HG02588 (cell line): ENCODE data around the gene EFS.

Source experiments
- ATAC-seq: cut with Tn5 transposase; IDR thresholded peaks from one replicate; pipeline ENCODE4 v1.9.1; 2021; ENCODE audit warnings: mild to moderate bottlenecking, moderate library complexity; ENCODE audit not compliant: unreplicated experiment

The EFS gene

GRCh38 chr14:23379366-23380196 is 14.6 kb upstream of the EFS start:
- ATAC-seq: no peak

DNA sequence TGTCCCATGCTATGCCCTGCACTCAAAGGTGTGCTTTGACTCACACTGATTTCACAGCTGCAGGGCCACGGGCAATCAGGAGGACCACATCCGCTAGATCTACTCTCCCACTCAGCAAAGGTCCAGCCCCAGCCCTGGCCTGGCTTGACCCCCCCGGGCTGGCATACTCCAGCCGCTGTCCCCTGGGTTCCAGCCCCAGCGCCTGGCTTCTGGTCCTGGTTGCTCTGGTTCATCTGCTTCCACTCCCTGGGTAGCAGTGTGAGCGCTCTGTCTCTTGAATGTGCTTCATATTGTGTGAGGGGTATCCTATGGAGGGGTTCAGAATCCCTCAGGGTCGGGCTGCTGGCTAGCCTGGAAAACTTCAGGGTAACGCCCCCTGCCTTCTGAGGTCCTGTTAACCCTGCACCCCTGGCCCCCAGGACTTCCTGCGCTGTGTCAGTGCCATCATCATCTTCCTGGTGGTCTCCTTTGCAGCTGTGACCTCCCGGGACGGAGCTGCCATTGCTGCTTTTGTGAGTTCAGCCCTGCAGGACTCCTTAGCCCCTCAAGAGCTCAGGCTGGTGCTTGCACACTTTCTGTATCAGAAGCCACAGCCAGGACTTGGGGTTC is 13.7 kb upstream of the EFS start:
- no peak for ATAC-seq

DNA sequence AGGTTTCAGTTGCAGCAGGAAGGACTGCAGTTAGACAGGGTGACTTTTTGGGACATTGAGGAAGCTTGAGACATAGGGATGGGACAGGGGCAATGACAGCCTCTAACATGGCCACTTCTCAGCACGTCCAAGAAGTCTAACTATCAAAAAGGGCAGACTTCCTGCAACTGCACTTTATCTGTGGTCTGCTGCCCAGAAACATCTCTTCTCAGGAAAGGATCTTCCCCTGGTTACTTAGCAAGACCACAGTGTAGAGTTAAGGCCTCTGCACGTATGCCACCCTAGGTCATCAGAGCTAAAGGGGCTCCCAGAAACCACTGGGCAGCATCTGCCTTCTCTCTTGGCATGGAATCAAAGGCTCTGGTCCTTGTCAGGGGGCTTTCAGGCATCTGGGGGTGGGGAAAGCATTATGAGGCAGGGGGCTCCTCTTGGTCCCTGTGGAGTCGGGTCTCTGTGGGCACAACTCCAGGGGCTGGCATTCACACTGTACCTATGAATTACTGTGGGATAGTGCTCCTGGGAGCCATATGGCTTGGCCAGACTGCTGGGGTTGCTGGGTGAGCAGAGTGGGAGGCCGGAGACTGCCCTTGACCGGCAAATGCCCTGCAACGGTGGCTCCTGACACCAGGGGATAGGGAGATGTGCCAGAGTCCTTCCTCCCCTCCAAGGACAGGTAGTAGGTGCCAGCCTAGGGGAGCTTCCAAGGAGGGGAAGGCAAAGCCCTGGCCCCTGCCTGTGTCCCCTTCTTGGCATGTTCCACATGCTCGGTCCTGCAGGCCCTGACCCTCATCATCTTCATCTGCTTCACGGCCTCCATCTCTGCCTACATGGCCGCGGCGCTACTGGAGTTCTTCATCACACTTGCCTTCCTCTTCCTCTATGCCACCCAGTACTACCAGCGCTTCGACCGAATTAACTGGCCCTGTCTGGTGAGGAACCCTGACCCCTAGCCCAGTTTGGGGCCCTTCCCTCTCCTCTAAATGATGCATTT is 12.9 kb upstream of the EFS start:
- no peak for ATAC-seq

GRCh38 chr14:23377198-23377550 is 12.2 kb upstream of the EFS start:
- no peak for ATAC-seq

DNA sequence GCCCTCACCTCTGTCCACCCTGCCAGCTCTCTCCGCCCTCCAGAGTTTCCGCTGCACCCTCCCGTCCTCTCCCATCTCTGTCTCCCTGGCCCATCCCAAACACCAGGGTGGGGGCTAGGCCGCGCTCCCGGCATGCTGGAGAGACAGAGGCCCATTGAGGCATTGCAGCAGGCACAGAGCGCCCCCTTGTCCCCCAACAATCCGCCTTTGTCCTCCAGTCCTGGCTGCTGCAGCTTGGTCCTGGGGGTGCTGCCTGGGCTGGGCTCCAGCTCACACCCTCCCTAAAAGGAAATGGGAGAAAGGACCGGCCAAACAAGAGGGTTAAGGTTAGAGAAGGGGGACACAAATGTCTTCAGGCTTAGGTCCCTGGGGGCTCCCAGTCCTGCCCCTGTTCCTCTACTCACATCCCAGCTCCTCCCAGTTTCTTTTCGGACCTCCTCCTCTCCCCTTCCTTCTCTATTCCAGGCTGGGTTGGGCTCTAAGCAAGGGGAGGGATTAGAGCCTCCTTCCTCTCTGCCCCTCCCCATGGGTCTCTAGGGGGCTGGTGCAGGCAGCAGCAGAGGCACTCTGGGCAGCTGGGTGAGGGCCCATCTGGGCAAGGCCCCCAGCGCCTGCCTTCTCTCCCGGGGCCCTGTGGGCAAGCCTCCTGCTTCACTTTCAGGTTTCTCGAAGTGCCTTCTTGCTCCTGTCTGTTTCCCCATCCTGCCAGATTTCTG is 11.7 kb upstream of the EFS start, which contains the start of gene CMTM5:
Gene CMTM5, plus strand, starts transcription at position 565 of the 716 bp plus-strand sequence. CDS start 206 bp downstream, outside the sequence.
- ATAC-seq: no peak

DNA sequence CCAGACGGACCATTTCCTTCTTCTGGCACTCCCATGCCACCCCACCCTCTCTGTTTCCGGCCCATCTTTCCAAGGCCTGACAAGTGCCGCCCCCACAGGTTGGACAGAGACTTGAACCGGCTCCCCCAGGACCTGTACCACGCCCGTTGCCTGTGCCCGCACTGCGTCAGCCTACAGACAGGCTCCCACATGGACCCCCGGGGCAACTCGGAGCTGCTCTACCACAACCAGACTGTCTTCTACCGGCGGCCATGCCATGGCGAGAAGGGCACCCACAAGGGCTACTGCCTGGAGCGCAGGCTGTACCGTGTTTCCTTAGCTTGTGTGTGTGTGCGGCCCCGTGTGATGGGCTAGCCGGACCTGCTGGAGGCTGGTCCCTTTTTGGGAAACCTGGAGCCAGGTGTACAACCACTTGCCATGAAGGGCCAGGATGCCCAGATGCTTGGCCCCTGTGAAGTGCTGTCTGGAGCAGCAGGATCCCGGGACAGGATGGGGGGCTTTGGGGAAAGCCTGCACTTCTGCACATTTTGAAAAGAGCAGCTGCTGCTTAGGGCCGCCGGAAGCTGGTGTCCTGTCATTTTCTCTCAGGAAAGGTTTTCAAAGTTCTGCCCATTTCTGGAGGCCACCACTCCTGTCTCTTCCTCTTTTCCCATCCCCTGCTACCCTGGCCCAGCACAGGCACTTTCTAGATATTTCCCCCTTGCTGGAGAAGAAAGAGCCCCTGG is 10.7 kb upstream of the EFS start:
- ATAC-seq: no peak

GRCh38 chr14:23373041-23373440 is 8.1 kb upstream of the EFS start:
- ATAC-seq: no peak

DNA sequence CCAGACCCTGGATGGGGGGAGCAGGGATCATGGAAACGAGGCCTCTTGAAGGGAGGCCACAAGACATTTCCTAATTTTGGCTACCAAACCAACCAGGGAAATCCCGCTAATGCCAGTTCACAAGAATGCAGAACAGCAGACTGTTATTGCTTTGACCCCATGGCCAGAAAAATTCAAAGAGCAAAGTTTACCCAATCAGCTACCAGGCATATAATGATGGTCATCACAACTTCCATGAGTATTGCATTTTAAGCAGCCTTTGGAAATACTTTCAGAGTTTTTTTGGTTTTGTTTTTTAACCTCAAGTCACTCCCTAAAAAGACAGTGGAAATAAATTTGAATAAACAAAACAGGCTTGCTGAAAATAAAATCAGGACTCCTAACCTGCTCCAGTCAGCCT is 7.5 kb upstream of the EFS start, which contains the start of gene IL25:
Gene IL25, plus strand, starts transcription at position 301 of the 400 bp plus-strand sequence.
- no peak for ATAC-seq

DNA sequence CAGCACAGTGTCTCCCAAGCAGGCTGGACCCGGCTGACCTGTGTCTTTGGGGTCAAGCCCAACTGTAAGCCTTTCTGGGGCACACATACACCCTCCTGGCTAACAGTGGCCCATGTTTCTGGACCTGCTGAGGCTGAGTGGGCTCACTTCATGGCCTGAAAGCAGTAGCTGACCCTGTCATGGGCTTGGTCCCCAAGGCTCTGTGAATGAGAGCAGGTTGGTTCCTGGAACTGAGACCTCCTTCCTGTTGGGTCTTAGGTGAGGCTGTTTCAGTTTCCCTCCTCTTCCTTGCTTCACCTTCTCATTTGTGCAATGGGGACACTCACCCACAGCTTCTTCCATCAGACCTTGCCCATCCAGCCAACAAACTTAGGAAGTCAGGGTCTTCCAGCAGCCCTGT is 6.9 kb upstream of the EFS start:
- ATAC-seq: no peak

- ATAC-seq: no peak
Measured at GRCh38 chr14:23370221-23370620, 5.2 kb upstream of the EFS start.

DNA sequence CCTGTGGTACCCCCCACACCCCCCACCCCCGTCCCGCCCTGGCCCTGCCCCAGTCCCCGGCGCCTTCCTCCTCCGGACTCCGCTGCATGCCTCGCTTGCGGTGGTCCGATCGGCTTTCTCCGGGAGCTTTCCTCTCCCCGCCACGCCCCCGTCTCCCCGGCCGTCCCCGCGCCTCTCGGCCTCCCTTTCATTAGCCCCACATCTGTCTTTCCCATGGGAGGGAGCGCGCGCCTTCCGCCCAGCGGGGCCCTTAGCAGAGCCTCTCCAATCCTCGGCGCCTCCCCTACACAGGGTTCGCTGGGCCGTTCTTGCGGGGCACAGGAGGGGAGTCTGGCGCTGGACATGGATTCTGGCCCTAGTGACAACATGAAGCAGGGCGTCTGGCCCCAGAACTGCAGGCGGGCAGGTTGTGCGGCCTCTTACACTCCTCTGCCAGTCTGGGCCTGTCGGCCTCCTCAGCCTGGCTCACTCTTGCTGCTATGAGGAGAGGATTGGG is 1.5 kb upstream of the EFS start:
- ATAC-seq: no peak

DNA sequence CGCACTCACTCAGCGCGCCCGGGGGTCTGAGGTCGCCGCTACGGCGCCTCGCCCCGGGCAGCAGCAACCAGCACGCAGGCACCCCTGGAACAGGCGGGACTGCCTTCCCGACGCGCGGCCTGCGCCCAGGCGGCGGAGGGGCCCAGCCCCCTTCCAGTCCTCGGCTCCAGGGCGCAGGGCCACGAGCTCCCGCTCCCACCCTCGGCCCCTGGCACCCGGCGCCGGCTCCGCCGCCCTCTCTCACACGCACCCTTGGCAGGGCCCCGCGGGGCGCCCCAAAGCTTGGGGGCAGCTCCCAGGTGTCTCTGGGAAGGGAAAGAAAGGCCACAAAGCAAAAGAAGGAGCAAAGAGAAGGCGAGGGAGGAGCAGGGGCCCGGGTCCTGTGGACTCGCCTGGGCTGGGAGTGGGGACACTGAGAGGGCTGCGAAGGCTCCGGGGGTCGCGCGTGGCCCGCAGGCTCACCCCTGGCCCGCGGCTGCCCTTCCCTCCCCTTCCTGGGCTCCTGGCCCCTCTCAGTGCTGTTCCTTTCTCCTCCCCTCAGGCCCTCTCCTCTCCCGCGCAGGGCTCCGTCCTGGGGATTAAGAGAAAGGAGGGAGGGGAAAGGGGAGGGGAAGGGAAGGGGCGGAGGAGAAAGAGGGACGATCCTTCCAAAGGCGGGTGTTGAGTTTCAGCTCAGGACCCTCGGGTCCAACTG is 907 bp upstream of the EFS start:
- no peak for ATAC-seq

DNA sequence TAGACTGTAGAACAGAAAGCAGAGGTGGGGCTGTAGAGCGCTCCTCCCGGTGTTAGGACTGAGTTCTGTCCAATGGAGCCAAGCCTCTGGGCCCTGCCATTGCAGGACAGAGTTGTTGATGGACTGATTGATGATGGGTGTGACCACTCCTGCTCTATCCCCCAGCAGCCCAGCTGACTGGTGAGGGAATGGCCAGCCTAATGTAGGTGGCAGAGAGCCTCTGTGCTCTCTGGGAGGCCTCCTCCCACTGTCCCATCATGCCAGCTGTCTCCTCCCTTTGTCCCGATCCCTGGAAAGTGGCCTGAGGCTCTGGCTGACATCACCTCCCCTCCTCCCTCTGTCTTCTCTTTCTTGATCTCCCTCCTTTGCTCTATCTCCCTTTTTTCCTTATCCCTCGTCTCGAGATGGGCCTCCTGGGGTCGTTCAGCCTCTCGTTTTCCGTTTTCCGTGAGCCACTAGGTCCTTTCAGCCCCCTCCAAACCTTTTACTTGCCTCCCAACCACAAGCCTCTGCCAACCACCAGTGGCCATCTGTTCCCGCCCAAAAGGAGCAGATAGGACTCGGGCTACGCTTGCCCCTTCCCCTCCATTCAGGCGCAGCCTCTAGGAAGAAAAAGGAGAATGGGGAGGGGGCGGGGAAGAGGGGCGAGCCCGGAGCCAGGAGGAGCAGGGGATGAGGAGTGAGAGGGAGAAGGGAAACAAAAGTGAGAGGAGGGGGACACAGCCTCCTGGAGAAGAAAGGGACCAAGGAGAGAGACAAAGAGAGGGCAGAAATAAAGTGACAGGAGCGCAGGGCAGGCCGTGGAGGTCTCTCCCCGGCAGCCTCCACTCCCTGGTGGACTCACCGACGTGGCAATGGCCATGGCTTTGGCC is 572 bp downstream of the EFS start:
- ATAC-seq: no peak

- no peak for ATAC-seq
Measured at GRCh38 chr14:23362200-23362599, 2.8 kb downstream of the EFS start.

DNA sequence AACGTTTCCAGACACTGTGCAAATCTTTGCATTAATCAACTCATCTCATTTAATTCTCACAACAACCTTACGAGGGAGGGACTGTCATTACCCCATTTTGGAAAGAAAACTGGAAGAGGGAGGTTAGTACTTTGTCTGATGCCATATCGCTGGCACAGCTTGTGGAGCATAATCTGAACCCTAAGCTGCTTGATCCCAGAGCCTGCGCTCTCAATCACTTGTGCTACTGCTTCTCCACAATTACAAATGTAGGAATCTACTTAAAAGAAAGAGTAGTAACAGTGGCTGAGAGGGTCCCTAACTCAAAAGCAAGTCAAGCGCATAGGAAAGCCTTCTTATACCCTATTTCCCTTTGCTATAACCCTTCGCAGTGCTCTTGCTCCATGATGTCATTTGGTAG is 3.2 kb downstream of the EFS start:
- ATAC-seq: no peak

GRCh38 chr14:23361320-23361719 is 3.7 kb downstream of the EFS start:
- ATAC-seq: no peak

DNA sequence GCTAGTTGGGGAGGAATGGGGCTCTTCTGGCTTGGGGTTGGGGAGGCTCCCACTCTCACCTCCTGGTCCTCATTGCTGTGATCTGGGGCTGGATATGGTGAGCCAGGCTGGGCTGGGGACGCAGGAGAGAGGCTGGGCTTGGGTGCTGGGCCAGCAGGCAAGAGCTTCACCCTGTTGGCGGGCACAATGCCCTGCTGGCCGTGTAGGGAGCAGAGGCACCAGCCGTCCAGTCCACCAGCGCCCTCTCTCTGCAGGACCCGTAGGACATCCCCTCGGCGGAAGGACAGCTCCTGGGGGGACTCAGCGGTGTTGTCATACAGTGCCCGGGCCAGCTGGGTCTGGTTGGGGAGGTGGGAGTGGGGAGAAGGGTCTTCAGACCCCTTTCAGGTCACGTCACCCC is 4.5 kb downstream of the EFS start:
- no peak for ATAC-seq

DNA sequence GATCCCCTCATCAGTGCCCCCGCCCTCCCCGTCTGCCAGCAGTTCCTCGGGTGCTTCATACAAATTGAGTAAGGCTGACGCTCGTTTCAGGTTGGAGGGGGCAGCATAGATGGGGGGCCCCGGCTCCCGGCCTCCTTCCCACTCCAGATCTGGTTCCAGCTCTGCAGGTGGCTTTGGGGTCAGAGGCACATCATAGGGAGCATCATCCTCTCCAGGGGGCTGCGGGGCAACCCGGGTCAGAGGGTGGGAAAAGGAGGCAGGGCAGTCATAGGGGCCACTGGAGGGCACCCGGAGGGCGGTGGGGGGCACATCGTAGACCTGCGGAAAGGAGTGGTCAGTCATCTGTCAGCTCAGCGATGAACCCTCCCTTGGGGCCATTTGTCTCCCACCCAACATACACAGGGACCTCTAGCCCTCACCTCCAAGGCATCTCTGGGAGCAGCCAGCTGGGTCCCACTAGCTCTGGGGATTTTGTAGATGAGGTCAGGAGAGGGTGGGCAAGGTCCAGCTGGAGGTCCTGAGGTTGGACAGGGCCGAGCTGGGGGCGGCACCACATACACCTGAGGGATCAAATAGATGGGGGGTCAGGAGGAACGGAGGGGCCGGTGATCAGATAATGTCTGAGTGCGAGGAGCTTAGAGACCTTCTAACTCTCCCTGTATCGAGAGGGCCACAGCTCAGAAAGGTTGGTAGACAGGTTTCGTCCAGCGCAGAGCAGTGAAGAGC is 5.1 kb downstream of the EFS start:
- no peak for ATAC-seq
